H1 (cell line): ENCODE data around the gene ZNF311. TPM values are rescaled to one million over a fixed set of nuclear protein-coding genes. Genes with fewer than 3 reads are reported as not detected.

ENCODE experiments used
- CTCF ChIA-PET: fragments of 300-600 bp; sonication (Branson Sonifier 250); formaldehyde crosslinking; loops from one replicate; lab custom pipeline; 2021; ENCODE audit not compliant: partially characterized antibody; lab: Charles Lee
- POLR2A ChIA-PET: fragments of 300-600 bp; sonication (Branson Sonifier 250); formaldehyde crosslinking; loops from one replicate; lab custom pipeline; 2021; ENCODE audit warnings: inconsistent platforms; ENCODE audit not compliant: partially characterized antibody; lab: Charles Lee
- DNase-seq, 2 experiments: peaks; one replicate each; pipeline versions ENCODE4 v3.0.0 to v3.0.0-alpha.2; 2010 to 2022; ENCODE audit warnings: low spot score in 2 of 2, low read depth in 1 of 2, mixed read lengths in 1 of 2
- FAIRE-seq: peaks from 2 replicates; lab custom pipeline; 2011; peaks lifted over from hg19 to GRCh38; lab: Jason Lieb, UNC
- H2AFZ ChIP-seq: 2 replicates; pipeline ENCODE4 v1.8.1; 2012; ENCODE audit warnings: low read length, inconsistent platforms
- H2AK5ac ChIP-seq: 2 replicates; pipeline ENCODE4 v1.6.1; 2013; ENCODE audit warnings: low read depth, low read length
- H2BK120ac ChIP-seq: replicated peaks from 2 replicates; pipeline ENCODE3; 2013; ENCODE audit warnings: low read depth, low read length, inconsistent platforms
- H2BK12ac ChIP-seq: 2 replicates; pipeline ENCODE4 v1.6.1; 2013; ENCODE audit warnings: low read depth, low read length
- H2BK15ac ChIP-seq: 2 replicates; pipeline ENCODE4 v1.6.1; 2013; ENCODE audit warnings: low read length
- H2BK20ac ChIP-seq: 2 replicates; pipeline ENCODE4 v1.6.1; 2013; ENCODE audit warnings: low read length
- H2BK5ac ChIP-seq: 2 replicates; pipeline ENCODE4 v1.6.1; 2013; ENCODE audit warnings: low read depth, low read length
- H3K14ac ChIP-seq: 2 replicates; pipeline ENCODE4 v1.6.1; 2013; ENCODE audit warnings: inconsistent platforms; ENCODE audit not compliant: insufficient read length
- H3K18ac ChIP-seq: 2 replicates; pipeline ENCODE4 v1.6.1; 2013; ENCODE audit warnings: low read length; ENCODE audit errors: extremely low read depth
- H3K23ac ChIP-seq: 2 replicates; pipeline ENCODE4 v1.6.1; 2013; ENCODE audit warnings: inconsistent platforms; ENCODE audit not compliant: insufficient read length
- H3K23me2 ChIP-seq: 2 replicates; pipeline ENCODE4 v1.6.1; 2013; ENCODE audit warnings: low read depth, low read length
- H3K27ac ChIP-seq: 2 replicates; pipeline ENCODE4 v1.6.1; 2011; ENCODE audit warnings: low read depth, low read length, inconsistent platforms
- H3K27me3 ChIP-seq, 4 experiments: replicated peaks in 1 of 4; 1 replicate in 1 of 4; 2 replicates in 3 of 4; pipeline versions ENCODE4 v1.6.1 to v1.8.1; 2011 to 2013; ENCODE audit warnings: low read length in 3 of 4, mild to moderate bottlenecking in 3 of 4, inconsistent platforms in 2 of 4, mixed read lengths in 2 of 4, moderate library complexity in 1 of 4; ENCODE audit not compliant: control insufficient read depth in 3 of 4, insufficient read depth in 3 of 4; ENCODE audit errors: extremely low read depth in 1 of 4
- H3K36me3 ChIP-seq, 4 experiments: 2 replicates each; pipeline versions ENCODE4 v1.6.1 to v1.8.1; 2011 to 2013; ENCODE audit warnings: mild to moderate bottlenecking in 4 of 4, low read length in 3 of 4, moderate library complexity in 2 of 4, control low read depth in 1 of 4, inconsistent platforms in 1 of 4; ENCODE audit not compliant: insufficient read depth in 4 of 4, control insufficient read depth in 2 of 4
- H3K4ac ChIP-seq: replicated peaks from 2 replicates; pipeline ENCODE3; 2013; ENCODE audit warnings: low read length, low read depth, mixed read lengths, inconsistent platforms; ENCODE audit not compliant: insufficient read length
- H3K4me1 ChIP-seq, 4 experiments: replicated peaks in 1 of 4; 1 replicate in 1 of 4; 2 replicates in 3 of 4; pipeline versions ENCODE4 v1.6.1 to v1.8.1; 2011 to 2013; ENCODE audit warnings: low read length in 3 of 4, inconsistent platforms in 2 of 4, mixed read lengths in 1 of 4; ENCODE audit not compliant: insufficient read depth in 4 of 4, control insufficient read depth in 3 of 4
- H3K4me2 ChIP-seq, 2 experiments: 2 replicates each; pipeline versions ENCODE4 v1.6.1 to v1.8.1; 2011 to 2013; ENCODE audit warnings: low read depth in 2 of 2, low read length in 2 of 2, control low read depth in 1 of 2, inconsistent platforms in 1 of 2, mild to moderate bottlenecking in 1 of 2; ENCODE audit not compliant: insufficient read depth in 1 of 2
- H3K4me3 ChIP-seq, 4 experiments: fragments of 200-600, 300-600 bp in 1 of 4; sonication (generic), shearing (Covaris generic), sonication (Bioruptor Twin) in 1 of 4; 2 replicates each; pipeline versions ENCODE4 v1.5.1 to v1.8.1; 2011 to 2016; ENCODE audit warnings: low read length in 4 of 4, low read depth in 3 of 4, control low read depth in 2 of 4, inconsistent platforms in 2 of 4, mild to moderate bottlenecking in 2 of 4, mixed read lengths in 1 of 4, moderate library complexity in 1 of 4; ENCODE audit not compliant: insufficient read depth in 2 of 4; ENCODE audit errors: extremely low read depth in 1 of 4
- H3K56ac ChIP-seq: replicated peaks from 2 replicates; pipeline ENCODE3; 2013; ENCODE audit warnings: low read depth, mild to moderate bottlenecking, mixed read lengths, low read length, inconsistent platforms; ENCODE audit not compliant: insufficient read length
- H3K79me1 ChIP-seq: 2 replicates; pipeline ENCODE4 v1.6.1; 2013; ENCODE audit warnings: low read depth, low read length, control low read depth
- H3K79me2 ChIP-seq, 2 experiments: 2 replicates each; pipeline versions ENCODE4 v1.6.1 to v1.8.1; 2012 to 2013; ENCODE audit warnings: low read length in 2 of 2, mild to moderate bottlenecking in 2 of 2, inconsistent platforms in 1 of 2; ENCODE audit not compliant: insufficient read depth in 2 of 2, control insufficient read depth in 1 of 2
- H3K9ac ChIP-seq, 4 experiments: replicated peaks in 1 of 4; 1 replicate in 1 of 4; 2 replicates in 3 of 4; pipeline versions ENCODE4 v1.6.1 to v1.8.1; 2011 to 2013; ENCODE audit warnings: low read depth in 3 of 4, low read length in 3 of 4, control low read depth in 2 of 4, mild to moderate bottlenecking in 2 of 4, moderate library complexity in 2 of 4, inconsistent platforms in 1 of 4; ENCODE audit errors: extremely low read depth in 1 of 4
- H3K9me3 ChIP-seq, 2 experiments: 2 replicates each; pipeline versions ENCODE4 v1.6.1 to v1.8.1; 2012 to 2013; ENCODE audit warnings: mild to moderate bottlenecking in 2 of 2, moderate library complexity in 2 of 2, control low read depth in 1 of 2, inconsistent platforms in 1 of 2, low read depth in 1 of 2, low read length in 1 of 2, mixed read lengths in 1 of 2; ENCODE audit not compliant: insufficient read depth in 2 of 2
- H4K20me1 ChIP-seq, 2 experiments: replicated peaks in 1 of 2; 2 replicates each; pipeline versions ENCODE3 to v1.8.1; 2011 to 2013; ENCODE audit warnings: inconsistent platforms in 2 of 2, low read length in 2 of 2, mild to moderate bottlenecking in 1 of 2; ENCODE audit not compliant: insufficient read depth in 2 of 2, control insufficient read depth in 1 of 2
- H4K5ac ChIP-seq: 2 replicates; pipeline ENCODE4 v1.6.1; 2013; ENCODE audit warnings: low read length, low read depth, mixed read lengths, inconsistent platforms; ENCODE audit not compliant: insufficient read length
- H4K8ac ChIP-seq: 2 replicates; pipeline ENCODE4 v1.8.0; 2013; ENCODE audit warnings: mild to moderate bottlenecking, moderate library complexity, low read length, inconsistent platforms; ENCODE audit not compliant: insufficient read depth; ENCODE audit errors: extremely low read depth
- H4K91ac ChIP-seq: replicated peaks from 2 replicates; pipeline ENCODE3; 2013; ENCODE audit warnings: low read length, mixed read lengths, inconsistent platforms; ENCODE audit not compliant: insufficient read length
- BACH1 ChIP-seq: IDR thresholded peaks from 2 replicates; pipeline ENCODE4 v1.6.1; 2012; ENCODE audit warnings: low read length, improper control_type of control experiment
- KDM5A ChIP-seq: fragments of 200-600 bp; IDR thresholded peaks from 2 replicates; pipeline ENCODE4 v1.7.1; 2012; ENCODE audit warnings: mild to moderate bottlenecking, low read length, inconsistent platforms, mixed read lengths
- MAFK ChIP-seq: IDR thresholded peaks from 2 replicates; pipeline ENCODE4 v1.6.1; 2012; ENCODE audit warnings: low read depth, mild to moderate bottlenecking, improper control_type of control experiment, low read length
- PHF8 ChIP-seq: fragments of 200-600 bp; sonication (generic); conservative IDR thresholded peaks from 2 replicates; pipeline ENCODE4 v1.7.1; 2012; ENCODE audit warnings: low read depth, mild to moderate bottlenecking, inconsistent platforms, low read length, moderate library complexity
- POLR2AphosphoS5 ChIP-seq: IDR thresholded peaks from 2 replicates; pipeline ENCODE4 v1.6.1; 2011; ENCODE audit warnings: low read depth, low read length
- RAD21 ChIP-seq, 2 experiments: IDR thresholded peaks in 1 of 2; conservative IDR thresholded peaks in 1 of 2; 2 replicates each; pipeline ENCODE4 v1.6.1; 2011; ENCODE audit warnings: low read depth in 2 of 2, low read length in 2 of 2, improper control_type of control experiment in 1 of 2, inconsistent platforms in 1 of 2, mild to moderate bottlenecking in 1 of 2, moderate library complexity in 1 of 2
- SAP30 ChIP-seq: fragments of 300-600 bp; sonication (generic); IDR thresholded peaks from 2 replicates; pipeline ENCODE4 v1.7.1; 2012; ENCODE audit warnings: low read length, moderate library complexity, mild to moderate bottlenecking, inconsistent platforms; ENCODE audit not compliant: insufficient read depth, insufficient replicate concordance
- SIN3A ChIP-seq, 2 experiments: IDR thresholded peaks in 1 of 2; conservative IDR thresholded peaks in 1 of 2; 2 replicates each; pipeline ENCODE4 v1.6.1; 2011 to 2012; ENCODE audit warnings: low read length in 2 of 2, improper control_type of control experiment in 1 of 2, low read depth in 1 of 2, mild to moderate bottlenecking in 1 of 2
- WGBS, 2 experiments: shearing (Covaris generic) in 1 of 2; methylation state at CpG; one replicate each; pipeline versions ENCODE4 v1.1.6 to v1.1.7; 2013 to 2015; ENCODE audit warnings: low lambda C conversion rate in 2 of 2, mixed read lengths in 2 of 2, inconsistent platforms in 1 of 2, low coverage in 1 of 2, missing lambda C conversion rate in 1 of 2; ENCODE audit not compliant: insufficient replicate concordance in 2 of 2, insufficient coverage in 1 of 2, insufficient read length in 1 of 2; ENCODE audit errors: extremely low coverage in 1 of 2, missing lambda C conversion rate in 1 of 2; 5-methylcytosine and 5-hydroxymethylcytosine counted together
- polyA plus RNA-seq, 7 experiments: library from polyadenylated mRNA; depleted of rRNA in 3 of 7; stranded (reverse) in 5 of 7; unstranded in 2 of 7; fragments of >200 nt in 5 of 7; fragments of 200-250 nt in 2 of 7; gene quantifications; 1 replicate in 5 of 7; 2 replicates in 1 of 7; 4 replicates in 1 of 7; pipeline versions ENCODE4 v1.2.1 to v1.2.3, GENCODE V29; 2011 to 2013; ENCODE audit warnings: missing spikeins in 2 of 7, mixed read lengths in 2 of 7
- total RNA-seq: library from RNA; stranded (reverse); fragmentation: NEBNext Ultra II Directional; extraction: Animal tissue kit (Norgen Biotek cat#: 25700); gene quantifications from 2 replicates; pipeline ENCODE4 v1.2.1, GENCODE V29; 2021
- TF ChIP-seq, protein P1 (sequence below): IDR thresholded peaks from 2 replicates; pipeline ENCODE4 v1.6.1; 2011; ENCODE audit warnings: low read depth, mild to moderate bottlenecking, low read length; ENCODE audit not compliant: insufficient read depth

Gene ZNF311
- total and polyA plus RNA-seq, 2 of the 8 experiments (the other 6 are each of a cell fraction or from before 2014, with no cell fraction given), result 1.9 to 4.2 TPM

DNA sequence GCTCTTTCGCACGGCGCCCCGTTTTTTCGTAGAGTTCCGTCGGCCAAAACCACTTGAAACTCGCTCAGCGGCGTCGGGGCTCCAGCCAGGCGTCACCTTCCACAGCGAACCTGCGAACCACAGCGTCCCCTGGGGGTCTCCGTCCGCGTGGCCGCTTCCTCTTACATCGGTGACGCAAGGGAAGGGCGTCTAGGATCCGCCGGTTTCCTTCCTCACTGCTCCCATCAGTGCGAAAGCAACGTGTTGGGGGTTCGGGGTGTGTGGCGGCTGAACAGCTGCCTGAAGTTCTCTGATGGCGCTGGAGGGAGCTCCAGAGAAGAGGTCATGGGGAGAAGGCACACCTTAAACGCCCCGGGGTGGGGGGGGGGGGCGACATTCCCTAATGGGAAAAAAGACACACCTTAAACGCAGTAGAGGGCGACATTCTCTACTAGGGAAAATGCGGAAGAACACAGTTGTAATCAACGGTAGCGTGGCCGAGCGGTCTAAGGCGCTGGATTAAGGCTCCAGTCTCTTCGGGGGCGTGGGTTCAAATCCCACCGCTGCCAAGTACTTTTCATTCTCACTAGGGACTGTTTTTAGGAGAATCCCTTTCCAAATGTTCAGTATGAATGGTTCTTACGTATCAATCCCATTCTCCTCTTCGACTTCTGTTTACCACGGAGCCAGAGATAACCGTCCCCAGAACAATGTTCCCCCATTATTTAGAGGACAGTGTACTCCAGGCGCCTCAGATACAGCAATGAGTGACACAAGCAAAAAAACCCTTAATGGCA is 16.4 kb downstream of the ZNF311 start:
- Histone ChIP-seq H2BK15ac (no peak overlapping the region), H3K9ac (no peak overlapping the region), H3K23me2 (peaks cover 4% of the 10 kb centered on the region), H3K23ac (no peak overlapping the region), H3K4me1 (peaks cover 0 to 6% (median 2%) of the 10 kb centered on the region in 4 experiments; a peak in 3 of 7 replicates), H4K20me1 (no peaks in the 10 kb centered on the region), H2AFZ (no peak overlapping the region), H3K4ac (no peak overlapping the region), H4K91ac (no peak overlapping the region), H3K18ac (peak overlapping the region; percentile 51; the same call in 1 of the 2 replicates), H2BK12ac (no peak overlapping the region), H4K5ac (no peak overlapping the region), H3K56ac (no peak overlapping the region), H2BK120ac (no peak overlapping the region), H3K79me1 (no peaks in the 10 kb centered on the region), H2BK20ac (no peak overlapping the region), H3K79me2 (no peaks in the 10 kb centered on the region), H2AK5ac (no peak overlapping the region), H3K4me3 (peak overlapping the region; percentile 43 to 61 (median 52)), H3K36me3 (no peaks in the 10 kb centered on the region), H3K9me3 (peaks cover 0 to 3% of the 10 kb centered on the region in 2 experiments; a peak in 1 of 4 replicates), H3K27me3 (peaks cover 0 to 2% (median 0%) of the 10 kb centered on the region in 4 experiments; a peak in 1 of 7 replicates), H4K8ac (no peak overlapping the region), H3K27ac (peak overlapping the region; percentile 33; the same call in 1 of the 2 replicates), H2BK5ac (no peak overlapping the region), H3K4me2 (peak overlapping the region; percentile 11 to 54), H3K14ac (no peak overlapping the region)
- WGBS, 2 experiments, result 11% methylated on average over 42 of the region's 48 CpGs; no CpG with 5 or more reads in 1 of the 2 experiments
- CTCF ChIA-PET, result interaction anchor here (0.8 to 2.3 kb wide), 4 partner anchors 12 to 140 kb away, joined by 3 to 10 read pairs (median 4); partner anchors contain the start of gene TRIM27
- FAIRE-seq, result peak; percentile 45
- DNase-seq, result peak; percentile 92 to 98
- POLR2A ChIA-PET, result interaction anchor here (1.0 kb wide), 1 partner anchor 12 kb away, joined by 3 read pairs; no protein-coding TSS in a partner anchor
- TF ChIP-seq SIN3A (conservative IDR thresholded peaks at IDR 0.05 in 1 of 2, IDR thresholded peaks at IDR 0.05 in 1 of 2; ENCODE audit: low read depth in 1 of 2, low read length in 2 of 2) (peak in 1 of 2 experiments; percentile 83; a peak in 2 of 4 replicates), SAP30 (no peak), POLR2AphosphoS5 (peak; percentile 31; the same call in 1 of the 2 replicates), PHF8 (0 out of 2 replicates have a peak, but pooled peaks have one; percentile 24), KDM5A (no peak), BACH1 (peak; percentile 90), RAD21 (IDR thresholded peaks at IDR 0.05 in 1 of 2, conservative IDR thresholded peaks at IDR 0.05 in 1 of 2; ENCODE audit: low read depth in 2 of 2, low read length in 2 of 2) (peak; percentile 84), MAFK (no peak; the same call in 1 of the 2 replicates)
- TF ChIP-seq, protein P1, sequence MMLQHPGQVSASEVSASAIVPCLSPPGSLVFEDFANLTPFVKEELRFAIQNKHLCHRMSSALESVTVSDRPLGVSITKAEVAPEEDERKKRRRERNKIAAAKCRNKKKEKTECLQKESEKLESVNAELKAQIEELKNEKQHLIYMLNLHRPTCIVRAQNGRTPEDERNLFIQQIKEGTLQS, result peak; percentile 87
